Measurements from ENCODE around the gene DUSP16. TPM values are rescaled to one million over a fixed set of nuclear protein-coding genes. Genes with fewer than 3 reads are reported as not detected.

DUSP16 gene
- total RNA-seq, 4 donors from 2014 or later = 16.1 to 47.0 (median 40.0) TPM

- Histone ChIP-seq H3K36me3 (no peaks in the 10 kb centered on the region), H3K9me3 (no peaks in the 10 kb centered on the region), H3K4me3 (no peak overlapping the region), H3K27me3 (no peaks in the 10 kb centered on the region), H3K4me1 (peaks cover 0 to 23% (median 14%) of the 10 kb centered on the region in 4 donors), H3K27ac (no peak overlapping the region)
- intact Hi-C loops (cut with DNase I; ENCODE audit: low total_unique reads) = loop anchor here (5.0 kb wide), 2 partner anchors 152 to 188 kb away; partner anchors contain the start of gene CDKN1B
- TF ChIP-seq EP300 (IDR thresholded peaks at IDR 0.05; ENCODE audit: low read depth) = no peak
- TF ChIP-seq POLR2A (IDR thresholded peaks at IDR 0.05) = no peak
- TF ChIP-seq CTCF (IDR thresholded peaks at IDR 0.05) = no peak
- TF ChIP-seq POLR2AphosphoS5 (IDR thresholded peaks at IDR 0.05) = no peak
- in situ Hi-C loops (cut with MboI; ENCODE audit: low pct_ligation_motif_present in 1 of 4, low pct_unique_long_range_greater_than_20kb in 1 of 4, low sequenced_read_pairs in 3 of 4) = loop anchor here in 2 of 4 donors (10.0 to 25.0 kb wide), 2 partner anchors 178 to 190 kb away; no protein-coding TSS in a partner anchor
- no peak for DNase-seq
- 61 to 62% methylated on average over 1 of the region's 1 CpG for WGBS, 2 donors (ENCODE audit: low coverage in 1 of 2)
Measured at GRCh38 chr12:12564911-12565310, 2.2 kb upstream of the DUSP16 start.

DNA sequence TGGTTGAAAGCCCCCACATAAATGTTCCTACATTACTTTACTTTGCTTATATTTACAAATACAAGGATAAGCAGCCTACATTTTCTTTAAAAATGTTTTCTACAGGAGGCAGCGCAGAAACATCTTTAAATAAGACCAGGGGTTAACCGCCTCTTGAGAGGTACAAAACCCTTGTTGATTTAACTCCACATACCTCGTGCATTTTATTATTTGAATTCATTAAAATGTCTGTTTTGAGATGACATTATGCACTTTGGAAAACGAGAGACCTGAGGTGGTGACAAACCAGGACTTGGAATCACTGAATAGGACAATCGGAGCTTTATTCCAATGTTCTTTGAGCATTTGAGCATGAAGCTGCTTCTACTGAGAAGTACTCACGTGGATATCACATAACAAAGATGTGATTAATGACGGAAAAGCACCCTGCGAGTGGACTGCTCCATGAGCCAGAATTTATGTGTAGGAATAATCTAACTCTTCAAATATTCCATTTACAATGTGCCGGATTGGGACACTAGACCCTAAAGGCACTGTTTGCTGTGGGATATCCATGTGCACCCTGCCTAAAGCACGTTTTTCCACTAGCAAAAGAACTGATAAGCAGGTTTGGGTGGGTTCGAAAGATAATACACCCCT is 746 bp upstream of the DUSP16 start:
- H3K27me3 ChIP-seq = no peaks in the 10 kb centered on the region
- no peak for DNase-seq
- H3K36me3 ChIP-seq = no peaks in the 10 kb centered on the region
- H3K9me3 ChIP-seq = no peaks in the 10 kb centered on the region
- H3K4me1 ChIP-seq = peaks cover 0 to 38% (median 28%) of the 10 kb centered on the region in 4 donors
- peak overlapping the region in 3 of 4 donors; percentile 76 to 93 (median 88) for H3K4me3 ChIP-seq
- TF ChIP-seq POLR2A (IDR thresholded peaks at IDR 0.05) (no peak), EP300 (IDR thresholded peaks at IDR 0.05; ENCODE audit: low read depth) (no peak), CTCF (IDR thresholded peaks at IDR 0.05) (no peak), POLR2AphosphoS5 (IDR thresholded peaks at IDR 0.05) (peak in 1 of 3 donors; percentile 25)
- in situ Hi-C loops (cut with MboI; ENCODE audit: low pct_ligation_motif_present in 1 of 4, low pct_unique_long_range_greater_than_20kb in 1 of 4, low sequenced_read_pairs in 3 of 4) (loop anchor here in 2 of 4 donors (10.0 to 25.0 kb wide), 2 partner anchors 176 to 189 kb away; no protein-coding TSS in a partner anchor), intact Hi-C loops (cut with DNase I; ENCODE audit: low total_unique reads) (loop anchor here (5.0 kb wide), 2 partner anchors 154 to 186 kb away; partner anchors contain the start of gene CDKN1B)
- H3K27ac ChIP-seq = peak overlapping the region; percentile 99 to 100 (median 100)
- WGBS, 2 donors (ENCODE audit: low coverage in 1 of 2) = 52 to 57% methylated on average over 9 to 11 of the region's 11 CpGs

- DNase-seq = peak; percentile 27
- intact Hi-C loops (cut with DNase I; ENCODE audit: low total_unique reads) = loop anchor here (5.0 kb wide), 2 partner anchors 155 to 185 kb away; partner anchors contain the start of gene CDKN1B
Measured at GRCh38 chr12:12562016-12562483, 613 bp downstream of the DUSP16 start.

More at GRCh38 chr12:12562016-12562483, 613 bp downstream of the DUSP16 start:
- Histone ChIP-seq H3K4me1 (peaks cover 0 to 47% (median 32%) of the 10 kb centered on the region in 4 donors), H3K9me3 (no peaks in the 10 kb centered on the region), H3K27me3 (no peaks in the 10 kb centered on the region), H3K4me3 (peak overlapping the region; percentile 76 to 93 (median 88)), H3K36me3 (no peaks in the 10 kb centered on the region), H3K27ac (peak overlapping the region; percentile 99 to 100 (median 100))
- 0 to 1% methylated on average over 13 to 19 of the region's 45 CpGs for WGBS, 2 donors (ENCODE audit: low coverage in 1 of 2)
- TF ChIP-seq POLR2AphosphoS5 (IDR thresholded peaks at IDR 0.05) (no peak), POLR2A (IDR thresholded peaks at IDR 0.05) (no peak), CTCF (IDR thresholded peaks at IDR 0.05) (no peak), EP300 (IDR thresholded peaks at IDR 0.05; ENCODE audit: low read depth) (no peak)
- in situ Hi-C loops (cut with MboI; ENCODE audit: low pct_ligation_motif_present in 1 of 4, low pct_unique_long_range_greater_than_20kb in 1 of 4, low sequenced_read_pairs in 3 of 4) = loop anchor here in 2 of 4 donors (10.0 to 25.0 kb wide), 2 partner anchors 175 to 187 kb away; no protein-coding TSS in a partner anchor

Measured in transverse colon (tissue), 4 donors.